GM19395 (cell line): ENCODE measurements around the gene ZNF670.
"Not testable (repeated sequence)": the region's sequence is repeated elsewhere in the genome, so short reads cannot be mapped to it uniquely, and the experiment has no call there.

Source experiments
- ATAC-seq: cut with Tn5 transposase; IDR thresholded peaks from one replicate; pipeline ENCODE4 v1.9.1; 2021; ENCODE audit warnings: mild to moderate bottlenecking, moderate library complexity; ENCODE audit not compliant: unreplicated experiment

The ZNF670 gene

GRCh38 chr1:247078258-247079140 is at the start of gene ZNF670:
TSS of gene ZNF670 (minus strand) at chr1:247078811. CDS start at chr1:247078596, 215 bp downstream.
- peak; percentile 99 for ATAC-seq

- ATAC-seq: not testable (repeated sequence)
These were observed 49.1 kb upstream of the ZNF670 start for GRCh38 chr1:247127519-247128282.

- ATAC-seq: peak; percentile 70
These were observed 48.0 kb upstream of the ZNF670 start for GRCh38 chr1:247126601-247127000.

GRCh38 chr1:247126166-247126565 is 47.6 kb upstream of the ZNF670 start:
- ATAC-seq: peak; percentile 98

GRCh38 chr1:247121382-247121781 is 42.8 kb upstream of the ZNF670 start:
- ATAC-seq: no peak

GRCh38 chr1:247120408-247120668 is 41.7 kb upstream of the ZNF670 start:
- not testable (repeated sequence) for ATAC-seq

GRCh38 chr1:247119600-247120407 is 41.2 kb upstream of the ZNF670 start:
- ATAC-seq: no peak

DNA sequence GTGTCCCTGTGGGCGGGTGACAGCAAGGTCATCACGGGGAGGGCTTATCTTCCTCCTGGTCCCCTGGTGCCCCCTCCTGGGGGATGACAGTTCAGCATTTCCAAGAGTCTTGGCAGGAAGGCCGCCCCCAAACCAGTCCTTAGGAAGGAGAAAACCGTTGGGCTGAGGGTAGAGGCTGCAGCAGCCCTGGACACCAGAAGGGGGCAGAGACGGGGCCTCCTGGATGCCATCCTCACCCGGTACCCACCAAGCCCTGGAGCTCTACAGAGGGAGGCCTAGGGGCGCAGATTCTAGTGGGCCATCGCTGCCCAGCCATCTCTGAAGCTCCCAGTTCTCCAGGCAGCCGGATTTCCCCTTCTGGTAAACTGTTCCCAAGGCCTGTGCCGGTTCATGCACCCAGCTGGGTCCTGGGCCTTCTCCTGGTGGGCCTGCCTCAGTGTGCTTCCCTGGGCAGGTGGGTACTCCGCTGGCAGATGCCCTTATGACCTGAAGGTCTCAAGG is 40.4 kb upstream of the ZNF670 start:
- no peak for ATAC-seq

DNA sequence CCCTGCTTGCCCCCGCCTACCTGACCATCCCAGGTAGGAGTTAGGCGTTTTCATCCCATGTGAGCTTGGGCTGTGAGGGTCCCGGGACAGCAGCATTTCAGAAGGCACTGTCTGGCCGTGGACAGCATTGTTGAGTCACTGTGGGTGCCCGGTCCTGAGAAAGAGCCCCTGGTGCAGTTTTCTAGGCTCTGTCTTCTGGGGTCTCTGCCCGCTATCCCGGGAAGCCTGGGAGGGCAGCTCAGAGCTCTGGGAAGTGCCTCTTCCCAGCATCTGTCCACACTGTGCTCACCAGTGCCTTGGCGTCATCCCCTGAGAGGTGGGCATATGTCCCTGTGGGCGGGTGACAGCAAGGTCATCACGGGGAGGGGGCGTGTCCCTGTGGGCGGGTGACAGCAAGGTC is 36.9 kb upstream of the ZNF670 start:
- no peak for ATAC-seq

- ATAC-seq: no peak
These were observed 36.5 kb upstream of the ZNF670 start for GRCh38 chr1:247115141-247115510.

- ATAC-seq: no peak
These were observed 35.9 kb upstream of the ZNF670 start for GRCh38 chr1:247114351-247115140.

GRCh38 chr1:247113733-247114271 is 35.2 kb upstream of the ZNF670 start:
- ATAC-seq: no peak

DNA sequence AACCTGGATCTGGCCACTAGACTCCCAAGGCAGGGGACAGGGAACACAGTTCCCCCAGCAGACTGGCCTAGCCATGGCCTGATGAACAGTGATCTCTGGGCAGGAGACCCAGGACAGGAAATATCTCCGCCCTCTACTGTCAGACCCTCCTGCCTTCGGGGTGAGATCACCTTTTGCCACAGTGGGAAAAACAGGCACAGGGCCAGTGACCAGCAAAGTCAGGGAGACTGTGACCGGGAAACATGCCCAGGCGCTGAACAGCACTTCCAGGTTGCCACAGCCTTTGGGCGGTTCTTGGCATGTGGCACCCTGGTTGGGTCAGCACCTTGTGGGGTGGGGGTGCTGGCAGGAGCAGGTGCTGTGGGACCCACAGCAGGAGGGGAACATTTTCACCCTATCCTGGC is 34.5 kb upstream of the ZNF670 start:
- ATAC-seq: no peak

DNA sequence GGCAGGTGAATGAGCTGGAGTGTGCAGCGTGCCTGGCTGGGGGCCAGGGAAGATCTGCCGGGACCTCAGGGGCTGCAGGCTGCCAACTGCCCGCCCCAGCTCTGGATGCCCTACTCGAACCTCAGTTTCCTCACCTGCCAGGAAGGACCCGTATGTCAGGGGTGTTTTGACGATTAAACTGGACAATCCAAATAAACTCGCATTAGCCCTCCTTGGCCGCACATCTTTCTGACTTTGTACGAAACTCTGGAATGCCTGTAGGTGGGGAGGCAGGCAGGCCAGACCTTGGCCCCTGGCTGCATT is 33.8 kb upstream of the ZNF670 start:
- ATAC-seq: no peak

DNA sequence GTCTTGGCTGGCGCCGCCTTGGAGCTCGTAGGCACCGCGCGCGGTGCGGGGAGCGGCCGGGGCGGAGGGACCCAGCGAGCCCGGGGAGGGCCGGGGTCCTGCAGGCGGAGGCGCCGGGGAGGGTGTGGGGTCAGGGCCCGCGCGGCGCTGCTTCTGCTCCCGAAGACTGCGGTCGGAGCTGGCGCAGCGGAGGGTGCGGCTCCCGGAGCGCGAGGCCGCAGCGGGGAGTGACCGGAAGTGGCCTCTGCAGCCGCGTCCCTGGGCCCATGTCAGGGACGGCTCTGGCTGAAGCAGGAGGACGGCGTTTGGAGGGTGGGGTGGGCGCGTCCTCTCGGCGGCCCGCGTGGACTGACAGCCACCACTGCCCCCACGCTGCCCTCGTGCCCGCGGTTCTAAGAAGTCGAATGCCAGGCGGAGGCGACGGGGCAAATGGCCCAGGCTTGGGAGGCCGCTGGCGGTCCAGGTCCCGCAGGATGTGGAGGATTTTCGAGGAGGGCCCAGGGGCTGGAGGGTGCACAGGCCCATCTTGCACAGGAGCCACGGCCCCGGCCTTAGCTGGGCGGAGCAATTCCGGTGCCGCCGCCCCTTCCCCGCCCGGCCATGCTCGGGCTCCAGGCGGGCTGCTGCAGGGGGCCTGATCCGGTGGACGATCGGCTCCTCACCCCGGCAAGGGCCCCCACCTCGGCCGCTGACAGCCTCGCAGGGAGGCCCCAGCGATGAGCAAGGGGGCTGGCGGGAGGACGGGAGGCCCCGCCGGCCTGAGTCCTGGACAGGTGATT is 33.3 kb upstream of the ZNF670 start:
- no peak for ATAC-seq

DNA sequence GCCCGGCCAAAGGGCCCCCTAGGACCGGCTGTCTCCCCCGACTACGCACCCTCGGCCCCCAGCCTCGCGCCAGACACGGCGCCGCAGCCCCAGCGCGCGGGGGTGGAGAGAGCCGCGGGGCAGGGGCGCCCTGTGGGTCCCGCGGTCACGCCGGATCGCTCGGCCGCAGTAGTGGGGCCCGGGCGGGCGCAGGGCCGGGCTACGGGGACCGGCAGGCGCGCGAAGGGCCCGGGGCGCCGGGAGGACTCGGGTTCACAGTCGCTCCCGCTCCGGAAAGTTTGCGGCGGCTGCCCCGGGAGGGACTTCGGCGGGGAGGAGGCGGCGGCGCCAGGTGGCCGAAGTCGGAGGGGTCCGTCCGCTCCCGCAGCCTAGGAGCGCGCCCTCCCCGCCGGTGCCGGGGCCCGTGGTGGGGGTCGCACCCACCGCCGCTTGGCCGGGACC is 32.7 kb upstream of the ZNF670 start:
- no peak for ATAC-seq

DNA sequence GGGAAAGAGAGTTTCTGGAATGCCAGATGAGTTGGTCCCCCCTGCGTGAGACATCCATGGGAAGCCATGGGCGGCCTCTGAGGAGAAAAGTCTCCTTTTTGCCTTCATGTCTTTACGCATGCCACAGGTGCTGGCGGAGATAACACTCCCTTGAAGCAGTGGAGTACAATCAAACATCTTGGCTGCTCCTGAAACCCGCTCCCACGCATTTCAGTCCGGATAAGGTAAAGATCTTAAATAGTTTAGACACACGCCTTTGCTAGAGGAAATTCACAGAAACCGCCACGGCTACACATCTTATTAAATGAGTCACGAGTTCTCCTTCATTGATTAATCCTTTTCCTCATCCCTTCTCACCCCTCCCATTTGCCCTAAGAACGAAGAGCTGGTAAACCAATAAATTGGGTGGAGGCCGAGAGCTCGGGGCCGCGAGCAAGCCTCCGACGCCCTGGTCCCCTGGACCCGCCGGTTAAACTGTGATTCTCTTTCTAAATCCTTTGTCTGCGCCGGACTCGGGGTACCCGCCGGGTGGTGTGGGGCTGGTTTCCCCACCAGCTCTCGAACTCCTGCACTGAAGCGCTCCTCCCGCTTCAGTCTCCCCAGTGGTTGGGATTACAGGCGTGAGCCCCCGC is 32.1 kb upstream of the ZNF670 start:
- ATAC-seq: no peak

GRCh38 chr1:247107694-247108093 is 29.1 kb upstream of the ZNF670 start:
- ATAC-seq: no peak

GRCh38 chr1:247105966-247106365 is 27.4 kb upstream of the ZNF670 start:
- ATAC-seq: no peak
